HepG2 (cell line): ENCODE results near the gene NEURL1. TPM values are rescaled to one million over a fixed set of nuclear protein-coding genes. Genes with fewer than 3 reads are reported as not detected.

ENCODE experiments used
- ATAC-seq: fragments of 200-7000 bp; cut with Tn5 transposase; 3 replicates; pipeline ENCODE4 v1.9.1; 2020; ENCODE audit warnings: mild to moderate bottlenecking, moderate library complexity
- BruUV-seq: library from RNA; stranded (reverse); fragments of 400-500 nt; replicated peaks from 2 replicates; lab custom pipeline; 2021; lab: Mats Ljungman, UMichigan
- CTCF ChIA-PET: fragments of 300-600 bp; formaldehyde crosslinking; extraction: SDS; loops from one replicate; lab custom pipeline; 2021; ENCODE audit warnings: low total read pairs, inconsistent platforms, low intra/inter-chr PET ratio; lab: Yijun Ruan, JAX
- POLR2A ChIA-PET: fragments of 350-600 bp; sonication (Branson Sonifier 250); formaldehyde crosslinking; loops from one replicate; lab custom pipeline; 2020; ENCODE audit warnings: antibody characterized with exemption, inconsistent platforms; lab: Yijun Ruan, JAX
- DNase-seq: peaks from one replicate; pipeline ENCODE4 v3.0.0-alpha.2; 2015; ENCODE audit warnings: low spot score
- FAIRE-seq: peaks from 3 replicates; lab custom pipeline; 2011; peaks lifted over from hg19 to GRCh38; lab: Jason Lieb, UNC
- H2AFZ ChIP-seq: one replicate; pipeline ENCODE4 v1.6.1; 2011; ENCODE audit warnings: low read length, inconsistent platforms
- H3K27ac ChIP-seq: fragments of 300-600 bp; 3 replicates; pipeline ENCODE4 v1.8.0; 2011; ENCODE audit warnings: mixed run types, mild to moderate bottlenecking, mixed read lengths, low read length, inconsistent platforms; ENCODE audit not compliant: insufficient read depth; ENCODE audit errors: extremely low read length
- H3K27me3 ChIP-seq, 2 experiments: fragments of 200-600 bp in 1 of 2; 2 replicates in 1 of 2; 3 replicates in 1 of 2; pipeline versions ENCODE4 v1.6.0 to v1.8.0; 2011; ENCODE audit warnings: low read length in 2 of 2, mild to moderate bottlenecking in 2 of 2, moderate library complexity in 2 of 2, inconsistent platforms in 1 of 2; ENCODE audit not compliant: insufficient read depth in 2 of 2, control insufficient read depth in 1 of 2
- H3K36me3 ChIP-seq, 2 experiments: fragments of 200-600 bp in 1 of 2; replicated peaks in 1 of 2; 2 replicates in 1 of 2; 3 replicates in 1 of 2; pipeline versions ENCODE4 v1.5.1 to v1.8.0; 2011; ENCODE audit warnings: low read length in 2 of 2, inconsistent platforms in 1 of 2; ENCODE audit not compliant: insufficient read depth in 2 of 2, control insufficient read depth in 1 of 2
- H3K4me1 ChIP-seq: 2 replicates; pipeline ENCODE4 v1.5.1; 2012; ENCODE audit warnings: low read length, inconsistent platforms; ENCODE audit not compliant: insufficient read depth
- H3K4me2 ChIP-seq: 2 replicates; pipeline ENCODE4 v1.6.0; 2011; ENCODE audit warnings: low read depth, low read length, inconsistent platforms
- H3K4me3 ChIP-seq, 3 experiments: fragments of 200-600 bp in 1 of 3; sonication (generic), shearing (Covaris generic) in 1 of 3; replicated peaks in 1 of 3; 2 replicates each; pipeline ENCODE4 v1.5.1; 2011 to 2016; ENCODE audit warnings: low read length in 3 of 3, inconsistent platforms in 2 of 3, low read depth in 2 of 3, mild to moderate bottlenecking in 2 of 3, control low read depth in 1 of 3, mixed read lengths in 1 of 3; ENCODE audit not compliant: insufficient read depth in 1 of 3
- H3K79me2 ChIP-seq: one replicate; pipeline ENCODE4 v1.6.1; 2011; ENCODE audit warnings: low read length, inconsistent platforms; ENCODE audit not compliant: insufficient read depth
- H3K9ac ChIP-seq: 2 replicates; pipeline ENCODE4 v1.6.0; 2011; ENCODE audit warnings: mild to moderate bottlenecking, low read depth, low read length, inconsistent platforms; ENCODE audit not compliant: insufficient read depth
- H3K9me3 ChIP-seq: 2 replicates; pipeline ENCODE4 v1.5.1; 2012; ENCODE audit warnings: mild to moderate bottlenecking, low read length
- H4K20me1 ChIP-seq: 2 replicates; pipeline ENCODE4 v1.6.0; 2011; ENCODE audit warnings: inconsistent platforms, mild to moderate bottlenecking, low read length, moderate library complexity; ENCODE audit not compliant: insufficient read depth
- ARNT2 ChIP-seq: sonication (generic); formaldehyde crosslinking; IDR thresholded peaks from 2 replicates; pipeline ENCODE4 v1.8.0; 2022; ENCODE audit warnings: mild to moderate bottlenecking, low read depth, missing genetic modification reagents, moderate library complexity
- BATF2 ChIP-seq: sonication (generic); formaldehyde crosslinking; IDR thresholded peaks from 2 replicates; pipeline ENCODE4 v1.8.0; 2022; ENCODE audit warnings: mild to moderate bottlenecking, missing genetic modification reagents, moderate library complexity
- FIP1L1 ChIP-seq: fragments of 200-400 bp; formaldehyde crosslinking; IDR thresholded peaks from 2 replicates; pipeline ENCODE4 v1.6.1; 2018; ENCODE audit warnings: low read depth, mild to moderate bottlenecking, low read length, moderate library complexity, borderline replicate concordance; ENCODE audit not compliant: insufficient read depth
- FLYWCH1 ChIP-seq: sonication (generic); formaldehyde crosslinking; IDR thresholded peaks from 2 replicates; pipeline ENCODE4 v1.8.1; 2023; ENCODE audit warnings: mild to moderate bottlenecking, missing genetic modification reagents
- HDAC6 ChIP-seq: fragments of 200-600 bp; sonication (generic); IDR thresholded peaks from 2 replicates; pipeline ENCODE4 v1.7.0; 2017; ENCODE audit warnings: mild to moderate bottlenecking, antibody characterized with exemption, low read length, low read depth
- KDM1A ChIP-seq: IDR thresholded peaks from 2 replicates; pipeline ENCODE4 v1.6.1; 2016; ENCODE audit warnings: missing compliant biosample characterization
- LBX2 ChIP-seq: sonication (generic); formaldehyde crosslinking; IDR thresholded peaks from 2 replicates; pipeline ENCODE4 v1.5.0; 2020; ENCODE audit warnings: missing genetic modification reagents, mild to moderate bottlenecking, borderline replicate concordance
- MXD4 ChIP-seq: IDR thresholded peaks from 2 replicates; pipeline ENCODE4 v1.6.1; 2016; ENCODE audit warnings: mild to moderate bottlenecking, missing biosample characterization, missing genetic modification reagents
- PHF5A ChIP-seq: IDR thresholded peaks from one replicate; pipeline ENCODE4 v1.6.1; 2018; ENCODE audit warnings: low read depth, missing genetic modification reagents; ENCODE audit not compliant: unreplicated experiment
- TP53 ChIP-seq: sonication (generic); formaldehyde crosslinking; conservative IDR thresholded peaks from 2 replicates; pipeline ENCODE4 v1.4.0; 2020; ENCODE audit warnings: missing genetic modification reagents
- U2AF2 ChIP-seq: fragments of 200-400 bp; formaldehyde crosslinking; IDR thresholded peaks from 2 replicates; pipeline ENCODE4 v1.6.1; 2017; ENCODE audit warnings: low read depth, mild to moderate bottlenecking, low read length
- ZBTB14 ChIP-seq: sonication (generic); formaldehyde crosslinking; IDR thresholded peaks from 2 replicates; pipeline ENCODE4 v1.4.0; 2020; ENCODE audit warnings: missing genetic modification reagents
- ZIK1 ChIP-seq: sonication (generic); formaldehyde crosslinking; IDR thresholded peaks from 2 replicates; pipeline ENCODE4 v1.5.0; 2020; ENCODE audit warnings: mild to moderate bottlenecking, low read depth, missing genetic modification reagents, borderline replicate concordance
- ZNF180 ChIP-seq: sonication (generic); formaldehyde crosslinking; IDR thresholded peaks from 2 replicates; pipeline ENCODE4 v1.4.0; 2020; ENCODE audit warnings: low read depth, missing genetic modification reagents, borderline replicate concordance
- ZNF274 ChIP-seq: sonication (generic); formaldehyde crosslinking; IDR thresholded peaks from 2 replicates; pipeline ENCODE4 v1.5.1; 2020; ENCODE audit warnings: mild to moderate bottlenecking, missing genetic modification reagents
- ZNF44 ChIP-seq: sonication (generic); formaldehyde crosslinking; IDR thresholded peaks from 2 replicates; pipeline ENCODE4 v1.5.1; 2020; ENCODE audit warnings: mild to moderate bottlenecking, missing genetic modification reagents
- ZNF512B ChIP-seq: sonication (generic); formaldehyde crosslinking; IDR thresholded peaks from 2 replicates; pipeline ENCODE4 v1.5.1; 2020; ENCODE audit warnings: missing genetic modification reagents, mild to moderate bottlenecking, borderline replicate concordance
- ZNF614 ChIP-seq: IDR thresholded peaks from 2 replicates; pipeline ENCODE4 v1.6.1; 2018; ENCODE audit warnings: missing biosample characterization, missing genetic modification reagents, inconsistent platforms, borderline replicate concordance
- WGBS: methylation state at CpG from one replicate; pipeline ENCODE4 v1.1.6; 2017; ENCODE audit warnings: low lambda C conversion rate; 5-methylcytosine and 5-hydroxymethylcytosine counted together
- in situ Hi-C: cut with HindIII; loops from 2 replicates; pipeline ENCODE4 v1.10.0; 2017; ENCODE audit warnings: low pct_unique_long_range_greater_than_20kb; ENCODE audit not compliant: extremely low pct_ligation_motif_present
- intact Hi-C: fragments of 100-400 bp; cut with micrococcal nuclease; formaldehyde crosslinking; loops from one replicate; pipeline ENCODE4 v1.10.0; 2022; ENCODE audit not compliant: unreplicated experiment
- polyA plus RNA-seq, 8 experiments: library from polyadenylated mRNA; depleted of rRNA in 3 of 8; stranded (reverse) in 7 of 8; unstranded in 1 of 8; fragments of >200 nt; fragmentation: Illumina TruSeq in 4 of 8; extraction: Trizol in 4 of 8; gene quantifications; 2 replicates each; pipeline versions ENCODE4 v1.2.1 to v1.2.3, GENCODE V29; 2011 to 2016; ENCODE audit warnings: low read depth in 4 of 8, missing spikeins in 1 of 8, mixed read lengths in 1 of 8; ENCODE audit not compliant: insufficient read depth in 1 of 8
- total RNA-seq, 5 experiments: library from RNA; depleted of rRNA; stranded (reverse); fragments of >200 nt; fragmentation: Illumina TruSeq; extraction: Trizol; gene quantifications; 2 replicates each; pipeline ENCODE4 v1.2.3, GENCODE V29; 2016; ENCODE audit warnings: low read depth in 1 of 5
- TF ChIP-seq, protein P1 (sequence below): sonication (generic); formaldehyde crosslinking; IDR thresholded peaks from 2 replicates; pipeline ENCODE4 v1.4.0; 2020; ENCODE audit warnings: missing genetic modification reagents, low read depth, mild to moderate bottlenecking, borderline replicate concordance

NEURL1 gene
- total and polyA plus RNA-seq, 2 of the 13 experiments (the other 11 are each of a cell fraction or from before 2014, with no cell fraction given) = not detected

- WGBS = 94% methylated on average over 12 of the region's 16 CpGs
- in situ Hi-C loops (no loop called here), intact Hi-C loops (no loop called here)
- Histone ChIP-seq H3K9ac (no peak overlapping the region), H3K9me3 (no peaks in the 10 kb centered on the region), H3K4me1 (no peaks in the 10 kb centered on the region), H3K4me3 (no peak overlapping the region), H4K20me1 (no peaks in the 10 kb centered on the region), H3K27me3 (no peaks in the 10 kb centered on the region), H3K36me3 (peaks cover 22 to 36% of the 10 kb centered on the region in 2 experiments; a peak in 4 of 5 replicates), H3K79me2 (no peaks in the 10 kb centered on the region), H3K27ac (no peak overlapping the region), H3K4me2 (no peak overlapping the region), H2AFZ (no peak overlapping the region)
- FAIRE-seq = no peak
- TF ChIP-seq LBX2 (no peak), ZNF274 (CRISPR knock-in tag) (no peak), ZNF44 (CRISPR knock-in tag) (no peak), TP53 (no peak), FLYWCH1 (CRISPR knock-in tag) (no peak), U2AF2 (no peak), FIP1L1 (no peak), ZIK1 (CRISPR knock-in tag) (no peak), PHF5A (CRISPR knock-in tag) (no peak), MXD4 (CRISPR knock-in tag) (no peak), ZNF180 (CRISPR knock-in tag) (no peak), ZNF614 (no peak), KDM1A (no peak), BATF2 (CRISPR knock-in tag) (no peak), ZBTB14 (no peak), HDAC6 (no peak), ZNF512B (CRISPR knock-in tag) (no peak), ARNT2 (no peak)
- TF ChIP-seq, protein P1, sequence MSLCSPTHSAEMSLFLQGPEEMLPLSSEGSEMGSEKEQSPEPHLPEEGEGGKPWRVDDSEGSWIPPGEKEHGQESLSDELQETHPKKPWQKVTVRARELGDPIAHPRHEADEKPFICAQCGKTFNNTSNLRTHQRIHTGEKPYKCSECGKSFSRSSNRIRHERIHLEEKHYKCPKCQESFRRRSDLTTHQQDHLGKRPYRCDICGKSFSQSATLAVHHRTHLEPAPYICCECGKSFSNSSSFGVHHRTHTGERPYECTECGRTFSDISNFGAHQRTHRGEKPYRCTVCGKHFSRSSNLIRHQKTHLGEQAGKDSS (CRISPR knock-in tag) = no peak
- no peak; the same call in 2 of the 3 replicates for ATAC-seq
- DNase-seq = no peak
- no TSS peak for BruUV-seq
- CTCF ChIA-PET = no interaction called here
- POLR2A ChIA-PET = no interaction called here
Measured at GRCh38 chr10:103602852-103603155, 109.3 kb downstream of the NEURL1 start.
